HG03378 (cell line): ENCODE results near the gene GM2A.
"Not testable (repeated sequence)": the region's sequence is repeated elsewhere in the genome, so short reads cannot be mapped to it uniquely, and the experiment has no call there.

Source experiments
- ATAC-seq: cut with Tn5 transposase; IDR thresholded peaks from one replicate; pipeline ENCODE4 v1.9.1; 2021; ENCODE audit warnings: mild to moderate bottlenecking, moderate library complexity; ENCODE audit not compliant: unreplicated experiment

Gene GM2A

GRCh38 chr5:151284392-151284967, 31.5 kb downstream of the GM2A start:
- no peak for ATAC-seq

DNA sequence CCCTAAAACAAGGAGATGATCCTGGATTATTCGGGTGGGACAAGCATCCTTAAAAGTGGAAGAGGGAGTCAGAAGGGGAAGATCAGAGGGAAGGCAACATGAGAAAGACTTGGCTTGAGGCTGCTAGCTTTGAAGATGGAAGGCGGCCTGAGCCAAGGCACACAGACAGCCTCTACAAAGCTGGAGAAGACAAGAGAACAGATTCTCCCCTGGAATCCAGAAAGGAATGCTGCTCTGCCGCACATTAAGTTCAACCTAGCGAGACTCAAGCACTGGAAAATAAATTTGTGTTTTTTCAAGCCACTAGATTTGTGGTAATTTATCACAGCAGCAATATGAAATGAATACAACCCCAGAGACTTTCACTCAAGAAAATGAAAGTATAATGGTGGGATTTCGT, 32.7 kb downstream of the GM2A start:
- no peak for ATAC-seq

DNA sequence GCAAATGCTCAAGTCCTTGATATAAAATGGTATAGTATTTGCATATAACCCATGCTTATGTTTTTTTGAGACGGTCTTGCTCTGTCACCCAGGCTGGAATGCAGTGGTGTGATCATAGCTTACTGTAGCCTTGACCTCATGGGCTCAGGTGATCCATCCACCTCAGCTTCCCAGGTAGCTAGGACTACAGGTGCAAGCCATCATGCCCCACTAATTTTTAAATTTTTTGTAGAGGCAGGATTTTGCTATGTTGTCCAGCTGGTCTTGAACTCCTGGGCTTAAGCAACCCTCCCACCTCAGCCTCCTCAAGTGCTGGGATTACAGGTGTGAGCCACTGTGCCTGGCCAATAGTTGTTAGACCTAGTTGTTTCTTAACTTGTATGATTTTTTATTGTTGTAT, 33.3 kb downstream of the GM2A start:
- no peak for ATAC-seq

DNA sequence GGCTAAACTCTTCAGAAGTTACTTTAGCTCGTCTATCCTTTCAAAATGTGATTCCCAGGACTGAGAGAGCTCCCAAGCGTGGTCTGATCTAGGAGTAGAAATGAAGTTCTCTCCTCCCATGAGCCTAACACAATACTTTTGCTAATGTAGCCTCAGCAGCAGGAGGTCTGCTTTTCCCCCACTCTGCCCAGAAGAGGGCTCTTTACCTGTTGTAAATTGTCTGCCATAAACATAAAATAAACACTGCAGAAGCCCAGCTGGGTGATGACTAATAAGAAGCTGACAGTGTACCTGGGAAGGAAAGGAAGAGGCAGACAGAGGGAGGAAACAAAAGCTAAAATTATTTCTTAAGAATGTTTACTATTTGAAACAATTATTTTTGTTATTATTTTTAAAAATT, 35.2 kb downstream of the GM2A start:
- ATAC-seq: no peak

DNA sequence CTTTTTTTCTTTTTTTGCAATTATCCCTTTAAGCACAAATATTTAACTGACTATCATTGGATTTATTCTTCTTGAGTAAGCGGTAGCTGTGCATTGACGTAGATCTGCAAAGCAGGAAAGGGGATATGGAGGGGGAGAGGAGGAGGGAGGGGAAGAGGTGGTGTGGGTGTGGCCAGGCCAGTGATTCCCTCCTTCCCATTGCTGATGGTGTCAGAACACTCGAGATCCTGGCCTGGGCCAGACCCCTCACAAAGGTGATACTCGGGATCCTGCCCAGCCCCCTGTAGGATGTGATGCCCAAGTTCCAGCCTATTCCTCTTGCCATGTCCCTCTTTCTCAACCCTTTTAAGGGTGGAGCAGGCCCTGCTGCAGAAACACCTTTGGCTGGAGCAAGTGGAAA, 40.6 kb downstream of the GM2A start:
- ATAC-seq: no peak

- ATAC-seq: no peak
Measured at GRCh38 chr5:151295138-151295537, 42.2 kb downstream of the GM2A start.

- ATAC-seq: no peak
Measured at GRCh38 chr5:151295791-151296477, 42.9 kb downstream of the GM2A start.

- no peak for ATAC-seq
Measured at GRCh38 chr5:151296478-151296830, 43.5 kb downstream of the GM2A start.

DNA sequence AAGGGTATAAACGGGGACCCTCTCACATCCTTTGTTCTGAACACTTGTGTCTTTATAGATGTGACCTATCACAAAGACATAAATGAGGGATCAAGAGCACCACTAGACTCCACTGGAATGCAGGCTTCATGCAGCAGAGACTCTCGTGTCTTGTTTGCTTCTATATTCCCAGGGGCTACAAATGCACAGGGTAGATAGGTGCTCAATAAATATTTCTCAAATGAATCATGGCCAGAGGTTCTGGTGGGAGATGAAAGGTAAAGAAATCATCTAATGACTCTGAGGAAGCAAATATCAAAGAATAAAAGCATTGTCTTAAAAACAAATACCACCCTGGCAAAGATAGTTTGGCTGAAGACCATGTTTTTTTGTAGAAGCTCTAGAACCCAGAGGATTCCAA, 44.0 kb downstream of the GM2A start:
- no peak for ATAC-seq

DNA sequence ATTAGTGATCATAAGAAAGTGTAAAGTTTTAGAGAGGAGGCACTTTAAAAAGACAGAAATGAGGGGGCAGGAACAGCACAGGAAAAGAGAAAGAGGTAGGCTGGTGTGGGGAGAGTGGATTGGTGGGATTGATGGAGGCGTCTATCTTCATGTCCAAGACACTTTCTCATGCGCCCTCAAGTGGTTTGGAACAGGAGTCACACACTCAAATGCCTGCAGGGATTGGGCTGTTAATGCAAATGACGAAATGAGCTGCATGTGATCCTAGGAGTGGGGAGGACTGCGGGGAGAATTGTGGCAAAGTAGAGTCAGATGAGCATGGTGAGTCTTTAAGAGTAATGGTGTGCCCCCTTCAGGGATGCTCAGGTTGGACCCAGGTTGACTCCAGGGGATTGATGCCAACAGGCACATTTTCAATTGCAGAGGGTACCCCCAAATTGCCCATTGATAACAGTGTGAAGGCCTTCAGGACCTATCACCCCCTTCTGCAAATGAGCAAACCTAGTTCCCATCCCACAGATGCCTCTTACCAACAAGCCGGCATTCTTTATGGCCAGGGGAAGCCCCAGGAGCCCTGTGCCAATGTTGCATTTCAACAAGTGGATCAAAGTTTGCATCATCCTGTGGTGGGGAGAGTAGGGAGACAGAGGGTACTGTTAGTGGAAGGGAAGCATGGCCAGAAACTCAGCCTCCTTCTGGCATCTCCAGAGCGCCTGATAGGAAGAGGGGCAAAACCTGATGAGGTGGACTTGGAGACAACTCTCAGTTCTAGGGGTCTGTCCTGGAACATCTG, 45.3 kb downstream of the GM2A start:
- no peak for ATAC-seq

GRCh38 chr5:151303666-151304065, 50.7 kb downstream of the GM2A start, which contains the start of gene SLC36A3:
SLC36A3 (minus strand) TSS chr5:151303766; CDS start chr5:151303354, 412 bp downstream.
- no peak for ATAC-seq

DNA sequence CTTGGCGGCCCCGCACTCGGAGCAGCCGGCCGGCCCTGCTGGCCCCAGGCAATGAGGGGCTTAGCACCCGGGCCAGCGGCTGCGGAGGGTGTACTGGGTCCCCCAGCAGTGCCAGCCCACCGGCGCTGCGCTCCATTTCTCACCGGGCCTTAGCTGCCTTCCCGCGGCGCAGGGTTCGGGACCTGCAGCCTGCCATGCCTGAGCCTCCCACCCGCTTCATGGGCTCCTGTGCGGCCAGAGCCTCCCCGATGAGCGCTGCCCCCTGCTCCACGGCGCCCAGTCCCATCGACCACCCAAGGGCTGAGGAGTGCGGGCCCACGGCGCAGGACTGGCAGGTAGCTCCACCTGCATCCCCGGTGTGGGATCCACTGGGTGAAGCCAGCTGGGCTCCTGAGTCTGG, 56.3 kb downstream of the GM2A start:
- not testable (repeated sequence) for ATAC-seq

GRCh38 chr5:151309821-151310220, 56.8 kb downstream of the GM2A start:
- not testable (repeated sequence) for ATAC-seq

- ATAC-seq: no peak
Measured at GRCh38 chr5:151310932-151311331, 57.9 kb downstream of the GM2A start.

GRCh38 chr5:151312756-151313324, 59.9 kb downstream of the GM2A start:
- ATAC-seq: no peak

DNA sequence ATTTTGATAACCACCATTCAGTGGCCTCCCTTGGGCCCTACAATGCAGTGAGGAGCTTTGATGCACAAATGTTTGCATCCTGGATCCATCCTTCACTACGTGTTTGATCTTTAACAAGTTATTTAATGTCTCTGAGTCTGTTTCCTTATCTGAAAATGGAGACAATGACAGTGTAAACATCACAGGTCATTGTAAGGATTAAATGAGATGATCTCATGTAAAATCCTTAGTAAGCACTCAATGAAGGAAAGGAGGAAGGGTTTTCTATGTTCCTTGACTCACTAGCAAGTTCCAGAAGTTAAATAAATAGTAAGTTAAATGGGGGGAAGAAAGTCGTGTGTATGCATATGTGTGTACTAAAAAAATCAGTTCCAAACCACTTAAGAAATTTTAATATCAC, 60.4 kb downstream of the GM2A start:
- no peak for ATAC-seq

GRCh38 chr5:151315998-151316597, 63.1 kb downstream of the GM2A start:
- peak; percentile 65 for ATAC-seq

DNA sequence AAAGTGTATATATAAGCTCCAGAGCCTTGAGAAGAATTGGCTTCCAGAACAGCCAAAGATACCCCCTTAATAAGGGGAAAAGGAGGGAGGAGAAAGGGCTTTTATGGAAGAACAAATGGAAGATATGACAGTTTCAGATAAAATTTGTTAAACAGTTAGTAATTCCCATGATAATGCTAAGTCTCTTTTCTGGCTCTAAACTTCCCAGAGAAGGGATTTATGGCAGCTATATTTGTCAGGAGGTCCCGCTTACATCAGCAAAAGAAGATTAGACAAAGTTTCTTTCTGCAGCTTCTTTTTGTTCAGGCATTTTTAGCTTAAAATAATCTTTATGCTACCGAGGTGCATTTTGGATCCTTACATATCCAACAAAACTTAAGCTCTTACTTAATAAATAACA, 64.9 kb downstream of the GM2A start:
- ATAC-seq: no peak

DNA sequence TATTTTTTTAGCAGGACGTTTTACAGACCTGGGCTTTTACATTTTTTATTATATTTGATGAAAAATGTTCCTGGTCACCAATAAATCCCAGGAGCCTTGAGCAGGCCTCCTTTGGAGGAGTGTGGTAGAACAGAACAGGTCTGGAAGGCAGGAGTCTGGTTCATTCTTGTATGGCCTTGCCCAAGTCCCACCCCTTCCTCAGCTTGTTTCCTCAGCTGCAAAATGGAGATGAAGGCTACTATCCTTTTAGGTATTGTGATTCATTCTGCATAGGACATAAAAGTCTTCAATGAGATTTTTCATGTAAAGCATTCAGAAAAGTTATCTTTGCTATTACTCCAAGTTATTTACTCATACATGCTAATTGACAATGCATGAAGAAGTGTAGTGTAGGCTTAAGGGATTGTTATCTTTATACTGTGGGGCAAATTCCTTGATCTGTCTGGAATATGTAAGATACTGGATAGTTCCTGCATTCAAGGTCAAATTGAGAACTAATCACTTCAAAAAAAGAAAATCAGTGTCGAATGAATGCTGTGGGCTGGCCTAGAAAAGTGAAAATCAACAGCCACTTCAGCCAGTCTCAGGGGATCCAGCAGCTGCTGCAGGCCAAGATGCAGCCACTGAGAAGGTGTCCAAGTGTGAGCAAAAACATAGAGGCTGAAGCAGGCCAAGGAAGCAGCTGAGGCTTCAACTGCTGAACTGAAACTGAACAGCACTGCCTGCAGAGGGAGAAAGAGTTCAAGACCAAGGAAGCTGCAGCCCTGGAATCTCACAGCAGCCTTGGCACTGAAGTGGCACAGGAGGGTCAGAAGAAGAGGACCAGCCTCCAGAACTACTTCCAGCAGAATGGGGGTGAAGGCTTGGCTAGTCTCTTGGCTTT, 66.1 kb downstream of the GM2A start:
- peak; percentile 80 for ATAC-seq
